ENCODE data around the gene CSH1.

Gene CSH1

DNA sequence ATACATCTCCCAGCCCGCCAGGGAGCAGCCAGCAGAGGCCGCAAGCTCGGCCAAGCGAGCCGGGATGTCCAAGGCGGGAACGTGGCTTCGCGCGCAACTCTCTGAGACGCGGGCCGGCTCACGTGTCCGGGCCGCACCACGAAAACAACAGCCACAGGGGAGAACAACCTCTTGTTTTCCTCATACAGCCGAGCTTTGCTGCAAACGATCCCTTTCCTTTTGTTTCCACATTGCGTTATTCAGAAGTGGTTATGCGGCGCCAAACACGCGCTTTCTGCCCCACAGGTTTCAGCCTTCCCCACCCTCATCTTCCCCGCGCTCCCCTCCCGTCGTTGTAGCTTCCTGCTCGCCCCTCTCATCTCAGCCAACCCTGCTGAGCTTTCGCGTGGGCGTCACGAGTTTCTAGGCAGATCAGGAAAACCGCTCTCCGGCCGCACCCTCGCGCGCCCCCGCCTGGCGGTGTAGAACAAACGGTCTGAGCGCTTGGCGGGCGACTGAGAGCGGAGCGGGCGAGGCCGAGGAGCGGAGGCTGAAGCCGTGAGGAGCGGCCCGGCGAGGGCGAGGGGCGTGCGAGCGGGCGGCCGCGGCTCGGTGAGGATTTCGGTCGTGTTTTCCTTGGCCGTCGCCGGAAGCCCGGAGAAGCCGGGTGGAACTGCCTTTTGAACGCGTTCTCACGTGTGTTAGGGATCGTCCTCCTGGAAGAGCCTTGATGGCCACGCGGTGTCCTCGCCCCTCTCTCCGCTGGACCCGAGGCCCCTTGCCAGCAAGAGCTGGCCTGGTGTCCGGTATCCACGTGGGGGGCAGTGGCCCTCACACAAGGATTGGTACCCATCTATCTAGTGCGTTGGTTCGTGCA lies 47.3 kb downstream of the CSH1 start:
- no peaks in the 10 kb centered on the region for H3K36me3 ChIP-seq (ENCODE audit: control insufficient read depth in 2 of 2, insufficient read depth in 1 of 2, low read length in 2 of 2)
- H3K27ac ChIP-seq (ENCODE audit: extremely low read depth, low read depth, low read length): peak overlapping the region; percentile 56; the same call in 1 of the 2 replicates
- H3K4me3 ChIP-seq (ENCODE audit: low read depth, low read length): peak overlapping the region; percentile 1
- H3K4me1 ChIP-seq (ENCODE audit: control insufficient read depth, insufficient read depth, low read length): no peaks in the 10 kb centered on the region
- ChIA-PET CTCF (interaction anchor here (0.6 to 9.5 kb wide), 19 partner anchors 11 to 1300 kb away, joined by 3 to 62 read pairs (median 4); partner anchors contain the start of gene GH2), POLR2A (interaction anchor here (0.9 to 1.9 kb wide), 4 partner anchors 10 to 75 kb away, joined by 3 to 6 read pairs (median 4); partner anchors contain the start of genes CCDC47, DDX42 and PSMC5)
- no peaks in the 10 kb centered on the region for H3K9me3 ChIP-seq (ENCODE audit: control insufficient read depth, insufficient read depth, low read depth, low read length)
- TF ChIP-seq, protein P1, sequence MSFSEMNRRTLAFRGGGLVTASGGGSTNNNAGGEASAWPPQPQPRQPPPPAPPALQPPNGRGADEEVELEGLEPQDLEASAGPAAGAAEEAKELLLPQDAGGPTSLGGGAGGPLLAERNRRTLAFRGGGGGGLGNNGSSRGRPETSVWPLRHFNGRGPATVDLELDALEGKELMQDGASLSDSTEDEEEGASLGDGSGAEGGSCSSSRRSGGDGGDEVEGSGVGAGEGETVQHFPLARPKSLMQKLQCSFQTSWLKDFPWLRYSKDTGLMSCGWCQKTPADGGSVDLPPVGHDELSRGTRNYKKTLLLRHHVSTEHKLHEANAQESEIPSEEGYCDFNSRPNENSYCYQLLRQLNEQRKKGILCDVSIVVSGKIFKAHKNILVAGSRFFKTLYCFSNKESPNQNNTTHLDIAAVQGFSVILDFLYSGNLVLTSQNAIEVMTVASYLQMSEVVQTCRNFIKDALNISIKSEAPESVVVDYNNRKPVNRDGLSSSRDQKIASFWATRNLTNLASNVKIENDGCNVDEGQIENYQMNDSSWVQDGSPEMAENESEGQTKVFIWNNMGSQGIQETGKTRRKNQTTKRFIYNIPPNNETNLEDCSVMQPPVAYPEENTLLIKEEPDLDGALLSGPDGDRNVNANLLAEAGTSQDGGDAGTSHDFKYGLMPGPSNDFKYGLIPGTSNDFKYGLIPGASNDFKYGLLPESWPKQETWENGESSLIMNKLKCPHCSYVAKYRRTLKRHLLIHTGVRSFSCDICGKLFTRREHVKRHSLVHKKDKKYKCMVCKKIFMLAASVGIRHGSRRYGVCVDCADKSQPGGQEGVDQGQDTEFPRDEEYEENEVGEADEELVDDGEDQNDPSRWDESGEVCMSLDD (tag by site-specific recombination; IDR thresholded peaks at IDR 0.05): no peak
- TF ChIP-seq ZNF114 (tag by site-specific recombination; IDR thresholded peaks at IDR 0.05) (no peak), ZNF548 (tag by site-specific recombination; IDR thresholded peaks at IDR 0.05) (no peak), KLF8 (tag by site-specific recombination; IDR thresholded peaks at IDR 0.05) (no peak), SP7 (tag by site-specific recombination; IDR thresholded peaks at IDR 0.05) (peak; percentile 62), ZNF280D (tag by site-specific recombination; IDR thresholded peaks at IDR 0.05) (no peak), PBX3 (CRISPR knock-in tag; IDR thresholded peaks at IDR 0.05) (0 out of 2 replicates have a peak, but pooled peaks have one; percentile 56), ZFP41 (tag by site-specific recombination; IDR thresholded peaks at IDR 0.05; ENCODE audit: borderline replicate concordance) (no peak), ZNF654 (tag by site-specific recombination; IDR thresholded peaks at IDR 0.05; ENCODE audit: low read depth) (no peak), ZNF518A (tag by site-specific recombination; conservative IDR thresholded peaks at IDR 0.05; ENCODE audit: low read depth) (0 out of 2 replicates have a peak, but pooled peaks have one; percentile 21), ZNF501 (tag by site-specific recombination; IDR thresholded peaks at IDR 0.05) (0 out of 2 replicates have a peak, but pooled peaks have one; percentile 50), ZFHX2 (tag by site-specific recombination; conservative IDR thresholded peaks at IDR 0.05) (peak; percentile 26; the same call in 1 of the 2 replicates), ZNF335 (tag by site-specific recombination; conservative IDR thresholded peaks at IDR 0.05) (no peak)
- TF ChIP-seq, protein P2, sequence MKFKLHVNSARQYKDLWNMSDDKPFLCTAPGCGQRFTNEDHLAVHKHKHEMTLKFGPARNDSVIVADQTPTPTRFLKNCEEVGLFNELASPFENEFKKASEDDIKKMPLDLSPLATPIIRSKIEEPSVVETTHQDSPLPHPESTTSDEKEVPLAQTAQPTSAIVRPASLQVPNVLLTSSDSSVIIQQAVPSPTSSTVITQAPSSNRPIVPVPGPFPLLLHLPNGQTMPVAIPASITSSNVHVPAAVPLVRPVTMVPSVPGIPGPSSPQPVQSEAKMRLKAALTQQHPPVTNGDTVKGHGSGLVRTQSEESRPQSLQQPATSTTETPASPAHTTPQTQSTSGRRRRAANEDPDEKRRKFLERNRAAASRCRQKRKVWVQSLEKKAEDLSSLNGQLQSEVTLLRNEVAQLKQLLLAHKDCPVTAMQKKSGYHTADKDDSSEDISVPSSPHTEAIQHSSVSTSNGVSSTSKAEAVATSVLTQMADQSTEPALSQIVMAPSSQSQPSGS (tag by site-specific recombination; IDR thresholded peaks at IDR 0.05; ENCODE audit: low read depth): no peak
- TF ChIP-seq, protein P3, sequence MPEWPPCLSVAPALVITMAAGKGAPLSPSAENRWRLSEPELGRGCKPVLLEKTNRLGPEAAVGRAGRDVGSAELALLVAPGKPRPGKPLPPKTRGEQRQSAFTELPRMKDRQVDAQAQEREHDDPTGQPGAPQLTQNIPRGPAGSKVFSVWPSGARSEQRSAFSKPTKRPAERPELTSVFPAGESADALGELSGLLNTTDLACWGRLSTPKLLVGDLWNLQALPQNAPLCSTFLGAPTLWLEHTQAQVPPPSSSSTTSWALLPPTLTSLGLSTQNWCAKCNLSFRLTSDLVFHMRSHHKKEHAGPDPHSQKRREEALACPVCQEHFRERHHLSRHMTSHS (tag by site-specific recombination; IDR thresholded peaks at IDR 0.05): no peak
- TF ChIP-seq, protein P4, sequence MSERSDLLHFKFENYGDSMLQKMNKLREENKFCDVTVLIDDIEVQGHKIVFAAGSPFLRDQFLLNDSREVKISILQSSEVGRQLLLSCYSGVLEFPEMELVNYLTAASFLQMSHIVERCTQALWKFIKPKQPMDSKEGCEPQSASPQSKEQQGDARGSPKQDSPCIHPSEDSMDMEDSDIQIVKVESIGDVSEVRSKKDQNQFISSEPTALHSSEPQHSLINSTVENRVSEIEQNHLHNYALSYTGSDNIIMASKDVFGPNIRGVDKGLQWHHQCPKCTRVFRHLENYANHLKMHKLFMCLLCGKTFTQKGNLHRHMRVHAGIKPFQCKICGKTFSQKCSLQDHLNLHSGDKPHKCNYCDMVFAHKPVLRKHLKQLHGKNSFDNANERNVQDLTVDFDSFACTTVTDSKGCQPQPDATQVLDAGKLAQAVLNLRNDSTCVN (tag by site-specific recombination; optimal IDR thresholded peaks at IDR 0.05): peak; percentile 17
- TF ChIP-seq, protein P5, sequence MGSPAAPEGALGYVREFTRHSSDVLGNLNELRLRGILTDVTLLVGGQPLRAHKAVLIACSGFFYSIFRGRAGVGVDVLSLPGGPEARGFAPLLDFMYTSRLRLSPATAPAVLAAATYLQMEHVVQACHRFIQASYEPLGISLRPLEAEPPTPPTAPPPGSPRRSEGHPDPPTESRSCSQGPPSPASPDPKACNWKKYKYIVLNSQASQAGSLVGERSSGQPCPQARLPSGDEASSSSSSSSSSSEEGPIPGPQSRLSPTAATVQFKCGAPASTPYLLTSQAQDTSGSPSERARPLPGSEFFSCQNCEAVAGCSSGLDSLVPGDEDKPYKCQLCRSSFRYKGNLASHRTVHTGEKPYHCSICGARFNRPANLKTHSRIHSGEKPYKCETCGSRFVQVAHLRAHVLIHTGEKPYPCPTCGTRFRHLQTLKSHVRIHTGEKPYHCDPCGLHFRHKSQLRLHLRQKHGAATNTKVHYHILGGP (tag by site-specific recombination; IDR thresholded peaks at IDR 0.05): no peak

Measured in HEK293 (cell line).